GM12878 (cell line): ENCODE data around the gene AASDH. TPM values are rescaled to one million over a fixed set of nuclear protein-coding genes. Genes with fewer than 3 reads are reported as not detected.

Experiments used
- ATAC-seq: fragments of 200-7000 bp; cut with Tn5 transposase; 3 replicates; pipeline ENCODE4 v1.9.1; 2020; ENCODE audit warnings: mild to moderate bottlenecking, moderate library complexity
- BruUV-seq: library from RNA; stranded (reverse); fragments of 400-500 nt; replicated peaks from 2 replicates; lab custom pipeline; 2021; lab: Mats Ljungman, UMichigan
- CTCF ChIA-PET: fragments of 300-600 bp; sonication (Branson Sonifier 250); formaldehyde crosslinking; extraction: SDS; loops from one replicate; lab custom pipeline; 2021; ENCODE audit warnings: inconsistent platforms; lab: Yijun Ruan, JAX
- POLR2A ChIA-PET: fragments of 350-600 bp; formaldehyde crosslinking; extraction: SDS; loops from one replicate; lab custom pipeline; 2021; ENCODE audit warnings: inconsistent platforms; lab: Charles Lee
- RAD21 ChIA-PET: fragments of 300-600 bp; sonication (Branson Sonifier 250); formaldehyde crosslinking; loops from one replicate; lab custom pipeline; 2023; ENCODE audit warnings: antibody characterized with exemption; ENCODE audit not compliant: unreplicated experiment; lab: Charles Lee
- SMC1A ChIA-PET: fragments of 300-600 bp; sonication (Branson Sonifier 250); formaldehyde crosslinking; loops from one replicate; lab custom pipeline; 2023; ENCODE audit not compliant: unreplicated experiment, uncharacterized antibody; lab: Charles Lee
- DNase-seq: peaks from one replicate; pipeline ENCODE4 v3.0.0-alpha.2; 2011; ENCODE audit warnings: low read depth, low spot score
- FAIRE-seq: peaks from 3 replicates; lab custom pipeline; 2011; peaks lifted over from hg19 to GRCh38; lab: Jason Lieb, UNC
- H2AFZ ChIP-seq: 2 replicates; pipeline ENCODE4 v1.6.0; 2011; ENCODE audit warnings: low read depth, low read length, control low read depth; ENCODE audit not compliant: control insufficient read depth
- H3K27ac ChIP-seq: 2 replicates; pipeline ENCODE4 v1.5.1; 2011; ENCODE audit warnings: control low read depth; ENCODE audit not compliant: control insufficient read depth, insufficient read depth
- H3K27me3 ChIP-seq, 2 experiments: replicated peaks in 1 of 2; 2 replicates each; pipeline versions ENCODE4 v1.6.0 to v1.6.1; 2011; ENCODE audit warnings: low read length in 1 of 2; ENCODE audit not compliant: control insufficient read depth in 2 of 2, insufficient read depth in 2 of 2
- H3K36me3 ChIP-seq, 2 experiments: 2 replicates each; pipeline ENCODE4 v1.5.1; 2011; ENCODE audit warnings: low read length in 1 of 2; ENCODE audit not compliant: control insufficient read depth in 2 of 2, insufficient read depth in 2 of 2
- H3K4me1 ChIP-seq: 2 replicates; pipeline ENCODE4 v1.6.1; 2011; ENCODE audit warnings: mild to moderate bottlenecking, low read length, moderate library complexity, mixed read lengths; ENCODE audit not compliant: control insufficient read depth, insufficient read depth
- H3K4me2 ChIP-seq: 2 replicates; pipeline ENCODE4 v1.6.0; 2011; ENCODE audit warnings: control low read depth; ENCODE audit not compliant: control insufficient read depth, insufficient read depth
- H3K4me3 ChIP-seq: fragments of 200-600 bp; sonication (generic); 2 replicates; pipeline ENCODE4 v1.5.1; 2016
- H3K79me2 ChIP-seq: 2 replicates; pipeline ENCODE4 v1.6.0; 2011; ENCODE audit warnings: low read length; ENCODE audit not compliant: control insufficient read depth, insufficient read depth
- H3K9ac ChIP-seq: 2 replicates; pipeline ENCODE4 v1.8.0; 2011; ENCODE audit warnings: low read length, control low read depth, mixed read lengths; ENCODE audit not compliant: control insufficient read depth, insufficient read depth
- H3K9me3 ChIP-seq: replicated peaks from 3 replicates; pipeline ENCODE4 v1.5.1; 2011; ENCODE audit warnings: mild to moderate bottlenecking, low read length; ENCODE audit not compliant: control insufficient read depth, insufficient read depth
- H4K20me1 ChIP-seq: 2 replicates; pipeline ENCODE4 v1.6.0; 2011; ENCODE audit not compliant: control insufficient read depth, insufficient read depth
- KAT2A ChIP-seq: conservative IDR thresholded peaks from 2 replicates; pipeline ENCODE4 v1.6.1; 2011; ENCODE audit warnings: low read depth, low read length; ENCODE audit not compliant: control insufficient read depth
- MTA3 ChIP-seq: IDR thresholded peaks from 2 replicates; pipeline ENCODE4 v1.6.1; 2012; ENCODE audit warnings: low read length, inconsistent platforms, borderline replicate concordance
- RB1 ChIP-seq: fragments of 450-650 bp; formaldehyde crosslinking; IDR thresholded peaks from 2 replicates; pipeline ENCODE4 v1.6.1; 2017; ENCODE audit warnings: mild to moderate bottlenecking, borderline replicate concordance
- RBBP5 ChIP-seq: fragments of 200-600 bp; sonication (generic); conservative IDR thresholded peaks from 2 replicates; pipeline ENCODE4 v1.6.1; 2016
- SMARCA5 ChIP-seq: fragments of 450-650 bp; IDR thresholded peaks from 2 replicates; pipeline ENCODE4 v1.6.1; 2017; ENCODE audit warnings: mild to moderate bottlenecking
- YY1 ChIP-seq: IDR thresholded peaks from 2 replicates; pipeline ENCODE4 v1.6.1; 2011; ENCODE audit warnings: low read depth, mild to moderate bottlenecking, low read length
- ZNF207 ChIP-seq: fragments of 450-650 bp; IDR thresholded peaks from 2 replicates; pipeline ENCODE4 v1.6.1; 2014; ENCODE audit warnings: antibody characterized with exemption, mild to moderate bottlenecking, borderline replicate concordance
- ZNF622 ChIP-seq: fragments of 450-650 bp; IDR thresholded peaks from 2 replicates; pipeline ENCODE4 v1.6.1; 2017; ENCODE audit warnings: mild to moderate bottlenecking, inconsistent platforms
- ZNF687 ChIP-seq: fragments of 450-650 bp; IDR thresholded peaks from 2 replicates; pipeline ENCODE4 v1.6.1; 2017; ENCODE audit warnings: mild to moderate bottlenecking, moderate library complexity
- ZSCAN29 ChIP-seq: fragments of 450-650 bp; IDR thresholded peaks from 2 replicates; pipeline ENCODE4 v1.6.1; 2017; ENCODE audit warnings: mild to moderate bottlenecking, moderate library complexity
- in situ Hi-C: fragments of 300-500 bp; cut with MboI; formaldehyde crosslinking; loops from 9 replicates; pipeline ENCODE4 v1.14.3; 2018; ENCODE audit warnings: mixed read lengths
- intact Hi-C: fragments of 100-400 bp; cut with micrococcal nuclease; formaldehyde crosslinking; loops from one replicate; pipeline ENCODE4 v1.14.2; 2022; ENCODE audit not compliant: unreplicated experiment
- polyA plus RNA-seq, 11 experiments: library from polyadenylated mRNA; depleted of rRNA in 4 of 11; unstranded in 6 of 11; stranded (reverse) in 5 of 11; fragments of >200 nt; fragmentation: Nextera tagmentation in 4 of 11; fragmentation: Illumina TruSeq in 1 of 11; extraction: Ambion mirVana in 4 of 11; extraction: Trizol in 1 of 11; gene quantifications; 1 replicate in 1 of 11; 2 replicates in 10 of 11; pipeline versions ENCODE4 v1.2.1 to v1.2.3, GENCODE V29; 2011 to 2016; ENCODE audit warnings: inconsistent platforms in 2 of 11, missing spikeins in 2 of 11, low read depth in 1 of 11
- total RNA-seq, 4 experiments: library from RNA; depleted of rRNA in 3 of 4; stranded (reverse); fragments of >200 nt in 3 of 4; fragmentation: Illumina TruSeq in 1 of 4; extraction: Trizol in 1 of 4; gene quantifications; 2 replicates each; pipeline versions ENCODE4 v1.2.1 to v1.2.3, GENCODE V29; 2013 to 2021
- TF ChIP-seq, protein P1 (sequence below): IDR thresholded peaks from 2 replicates; pipeline ENCODE4 v1.6.1; 2011; ENCODE audit warnings: borderline replicate concordance, low read depth, mild to moderate bottlenecking, moderate library complexity, low read length; ENCODE audit not compliant: insufficient read depth, poor library complexity, severe bottlenecking
- TF ChIP-seq, protein P2 (sequence below): fragments of 450-650 bp; IDR thresholded peaks from 2 replicates; pipeline ENCODE4 v1.6.1; 2017; ENCODE audit warnings: mild to moderate bottlenecking
- TF ChIP-seq, protein P3 (sequence below): fragments of 450-650 bp; formaldehyde crosslinking; IDR thresholded peaks from 2 replicates; pipeline ENCODE4 v1.4.0; 2022; ENCODE audit warnings: mild to moderate bottlenecking, moderate library complexity
- TF ChIP-seq, protein P4 (sequence below): fragments of 450-650 bp; IDR thresholded peaks from 2 replicates; pipeline ENCODE4 v1.6.1; 2017; ENCODE audit warnings: borderline replicate concordance

AASDH gene
- total and polyA plus RNA-seq, 10 of the 15 experiments (the other 5 are each of a cell fraction or from before 2014, with no cell fraction given), result 7.3 to 19.1 (median 11.3) TPM

GRCh38 chr4:56360071-56360470 is 27.2 kb downstream of the AASDH start:
- DNase-seq (no peak), ATAC-seq (no peak), FAIRE-seq (no peak)
- H3K9me3 ChIP-seq, result no peaks in the 10 kb centered on the region; the same call in 2 of the 3 replicates
- in situ Hi-C loops (no loop called here), intact Hi-C loops (no loop called here)
- ChIA-PET POLR2A (no interaction called here), CTCF (no interaction called here), SMC1A (no interaction called here), RAD21 (no interaction called here)
- no peaks in the 10 kb centered on the region; a peak in 1 of 4 replicates for H3K36me3 ChIP-seq
- no peaks in the 10 kb centered on the region for H3K27me3 ChIP-seq
- H4K20me1 ChIP-seq, result no peaks in the 10 kb centered on the region
- no peak overlapping the region for H2AFZ ChIP-seq
- no peaks in the 10 kb centered on the region for H3K79me2 ChIP-seq
- H3K4me1 ChIP-seq, result no peaks in the 10 kb centered on the region
- TSS peak; percentile 30 for BruUV-seq
- no peak overlapping the region for H3K27ac ChIP-seq
- no peak overlapping the region for H3K4me3 ChIP-seq
- H3K9ac ChIP-seq, result no peak overlapping the region
- no peak overlapping the region for H3K4me2 ChIP-seq
- no peak for TF ChIP-seq ZNF687
- no peak for TF ChIP-seq ZNF207
- TF ChIP-seq MTA3, result no peak
- no peak for TF ChIP-seq SMARCA5
- no peak for TF ChIP-seq RB1
- no peak for TF ChIP-seq ZNF622
- no peak for TF ChIP-seq YY1
- no peak for TF ChIP-seq ZSCAN29
- no peak for TF ChIP-seq RBBP5
- TF ChIP-seq, protein P1, sequence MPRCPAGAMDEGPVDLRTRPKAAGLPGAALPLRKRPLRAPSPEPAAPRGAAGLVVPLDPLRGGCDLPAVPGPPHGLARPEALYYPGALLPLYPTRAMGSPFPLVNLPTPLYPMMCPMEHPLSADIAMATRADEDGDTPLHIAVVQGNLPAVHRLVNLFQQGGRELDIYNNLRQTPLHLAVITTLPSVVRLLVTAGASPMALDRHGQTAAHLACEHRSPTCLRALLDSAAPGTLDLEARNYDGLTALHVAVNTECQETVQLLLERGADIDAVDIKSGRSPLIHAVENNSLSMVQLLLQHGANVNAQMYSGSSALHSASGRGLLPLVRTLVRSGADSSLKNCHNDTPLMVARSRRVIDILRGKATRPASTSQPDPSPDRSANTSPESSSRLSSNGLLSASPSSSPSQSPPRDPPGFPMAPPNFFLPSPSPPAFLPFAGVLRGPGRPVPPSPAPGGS, result no peak
- TF ChIP-seq, protein P2, sequence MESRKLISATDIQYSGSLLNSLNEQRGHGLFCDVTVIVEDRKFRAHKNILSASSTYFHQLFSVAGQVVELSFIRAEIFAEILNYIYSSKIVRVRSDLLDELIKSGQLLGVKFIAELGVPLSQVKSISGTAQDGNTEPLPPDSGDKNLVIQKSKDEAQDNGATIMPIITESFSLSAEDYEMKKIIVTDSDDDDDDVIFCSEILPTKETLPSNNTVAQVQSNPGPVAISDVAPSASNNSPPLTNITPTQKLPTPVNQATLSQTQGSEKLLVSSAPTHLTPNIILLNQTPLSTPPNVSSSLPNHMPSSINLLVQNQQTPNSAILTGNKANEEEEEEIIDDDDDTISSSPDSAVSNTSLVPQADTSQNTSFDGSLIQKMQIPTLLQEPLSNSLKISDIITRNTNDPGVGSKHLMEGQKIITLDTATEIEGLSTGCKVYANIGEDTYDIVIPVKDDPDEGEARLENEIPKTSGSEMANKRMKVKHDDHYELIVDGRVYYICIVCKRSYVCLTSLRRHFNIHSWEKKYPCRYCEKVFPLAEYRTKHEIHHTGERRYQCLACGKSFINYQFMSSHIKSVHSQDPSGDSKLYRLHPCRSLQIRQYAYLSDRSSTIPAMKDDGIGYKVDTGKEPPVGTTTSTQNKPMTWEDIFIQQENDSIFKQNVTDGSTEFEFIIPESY, result no peak
- TF ChIP-seq KAT2A, result no peak
- TF ChIP-seq, protein P3, sequence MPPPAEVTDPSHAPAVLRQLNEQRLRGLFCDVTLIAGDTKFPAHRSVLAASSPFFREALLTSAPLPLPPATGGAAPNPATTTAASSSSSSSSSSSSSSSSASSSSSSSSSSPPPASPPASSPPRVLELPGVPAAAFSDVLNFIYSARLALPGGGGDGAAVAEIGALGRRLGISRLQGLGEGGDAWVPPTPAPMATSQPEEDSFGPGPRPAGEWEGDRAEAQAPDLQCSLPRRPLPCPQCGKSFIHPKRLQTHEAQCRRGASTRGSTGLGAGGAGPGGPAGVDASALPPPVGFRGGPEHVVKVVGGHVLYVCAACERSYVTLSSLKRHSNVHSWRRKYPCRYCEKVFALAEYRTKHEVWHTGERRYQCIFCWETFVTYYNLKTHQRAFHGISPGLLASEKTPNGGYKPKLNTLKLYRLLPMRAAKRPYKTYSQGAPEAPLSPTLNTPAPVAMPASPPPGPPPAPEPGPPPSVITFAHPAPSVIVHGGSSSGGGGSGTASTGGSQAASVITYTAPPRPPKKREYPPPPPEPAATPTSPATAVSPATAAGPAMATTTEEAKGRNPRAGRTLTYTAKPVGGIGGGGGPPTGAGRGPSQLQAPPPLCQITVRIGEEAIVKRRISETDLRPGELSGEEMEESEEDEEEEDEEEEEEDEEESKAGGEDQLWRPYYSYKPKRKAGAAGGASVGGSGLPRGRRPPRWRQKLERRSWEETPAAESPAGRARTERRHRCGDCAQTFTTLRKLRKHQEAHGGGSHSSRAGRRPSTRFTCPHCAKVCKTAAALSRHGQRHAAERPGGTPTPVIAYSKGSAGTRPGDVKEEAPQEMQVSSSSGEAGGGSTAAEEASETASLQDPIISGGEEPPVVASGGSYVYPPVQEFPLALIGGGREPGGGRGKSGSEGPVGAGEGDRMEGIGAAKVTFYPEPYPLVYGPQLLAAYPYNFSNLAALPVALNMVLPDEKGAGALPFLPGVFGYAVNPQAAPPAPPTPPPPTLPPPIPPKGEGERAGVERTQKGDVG (CRISPR knock-in tag), result no peak
- TF ChIP-seq, protein P4, sequence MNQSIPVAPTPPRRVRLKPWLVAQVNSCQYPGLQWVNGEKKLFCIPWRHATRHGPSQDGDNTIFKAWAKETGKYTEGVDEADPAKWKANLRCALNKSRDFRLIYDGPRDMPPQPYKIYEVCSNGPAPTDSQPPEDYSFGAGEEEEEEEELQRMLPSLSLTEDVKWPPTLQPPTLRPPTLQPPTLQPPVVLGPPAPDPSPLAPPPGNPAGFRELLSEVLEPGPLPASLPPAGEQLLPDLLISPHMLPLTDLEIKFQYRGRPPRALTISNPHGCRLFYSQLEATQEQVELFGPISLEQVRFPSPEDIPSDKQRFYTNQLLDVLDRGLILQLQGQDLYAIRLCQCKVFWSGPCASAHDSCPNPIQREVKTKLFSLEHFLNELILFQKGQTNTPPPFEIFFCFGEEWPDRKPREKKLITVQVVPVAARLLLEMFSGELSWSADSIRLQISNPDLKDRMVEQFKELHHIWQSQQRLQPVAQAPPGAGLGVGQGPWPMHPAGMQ, result no peak
